ENCODE data around the gene AXL.
"Not testable (repeated sequence)": the region's sequence is repeated elsewhere in the genome, so short reads cannot be mapped to it uniquely, and the experiment has no call there.

The AXL gene

GRCh38 chr19:41218615-41219507 lies at the start of gene AXL:
Gene AXL, plus strand, starts transcription at chr19:41219223. Its CDS starts 170 bp downstream, at chr19:41219393.
- no peaks in the 10 kb centered on the region for H3K36me3 ChIP-seq (ENCODE audit: control insufficient read depth in 2 of 2, insufficient read depth in 2 of 2, low read length in 2 of 2)
- H3K27ac ChIP-seq (ENCODE audit: low read depth in 2 of 2, low read length in 2 of 2): peak within 1 kb of the TSS; percentile 74 to 80
- peak within 1 kb of the TSS; percentile 70 to 71 for H3K9ac ChIP-seq (ENCODE audit: low read depth in 1 of 2, low read length in 2 of 2)
- peak within 1 kb of the TSS; percentile 60 to 67 for H3K4me3 ChIP-seq (ENCODE audit: low read length in 2 of 2)
- peaks cover 2 to 18% of the 10 kb centered on the region in 2 donors for H3K27me3 ChIP-seq (ENCODE audit: control insufficient read depth in 2 of 2, insufficient read depth in 2 of 2, low read length in 2 of 2)
- no peaks in the 10 kb centered on the region for H3K9me3 ChIP-seq (ENCODE audit: control insufficient read depth in 2 of 2, low read length in 2 of 2)
- peaks cover 4 to 6% of the 10 kb centered on the region in 2 donors for H3K4me1 ChIP-seq (ENCODE audit: control insufficient read depth in 2 of 2, insufficient read depth in 2 of 2, low read length in 2 of 2)

GRCh38 chr19:41172297-41173164 lies 46.5 kb upstream of the AXL start:
- Histone ChIP-seq H3K27me3 (ENCODE audit: control insufficient read depth in 2 of 2, insufficient read depth in 2 of 2, low read length in 2 of 2) (no peaks in the 10 kb centered on the region), H3K9ac (ENCODE audit: low read depth in 1 of 2, low read length in 2 of 2) (peak overlapping the region in 1 of 2 donors; percentile 59), H3K27ac (ENCODE audit: low read depth in 2 of 2, low read length in 2 of 2) (peak overlapping the region; percentile 59 to 77), H3K4me1 (ENCODE audit: control insufficient read depth in 2 of 2, insufficient read depth in 2 of 2, low read length in 2 of 2) (peaks cover 20 to 28% of the 10 kb centered on the region in 2 donors), H3K4me3 (ENCODE audit: low read length in 2 of 2) (peak overlapping the region; percentile 0 to 54), H3K36me3 (ENCODE audit: control insufficient read depth in 2 of 2, insufficient read depth in 2 of 2, low read length in 2 of 2) (no peaks in the 10 kb centered on the region), H3K9me3 (ENCODE audit: control insufficient read depth in 2 of 2, low read length in 2 of 2) (no peaks in the 10 kb centered on the region)

DNA sequence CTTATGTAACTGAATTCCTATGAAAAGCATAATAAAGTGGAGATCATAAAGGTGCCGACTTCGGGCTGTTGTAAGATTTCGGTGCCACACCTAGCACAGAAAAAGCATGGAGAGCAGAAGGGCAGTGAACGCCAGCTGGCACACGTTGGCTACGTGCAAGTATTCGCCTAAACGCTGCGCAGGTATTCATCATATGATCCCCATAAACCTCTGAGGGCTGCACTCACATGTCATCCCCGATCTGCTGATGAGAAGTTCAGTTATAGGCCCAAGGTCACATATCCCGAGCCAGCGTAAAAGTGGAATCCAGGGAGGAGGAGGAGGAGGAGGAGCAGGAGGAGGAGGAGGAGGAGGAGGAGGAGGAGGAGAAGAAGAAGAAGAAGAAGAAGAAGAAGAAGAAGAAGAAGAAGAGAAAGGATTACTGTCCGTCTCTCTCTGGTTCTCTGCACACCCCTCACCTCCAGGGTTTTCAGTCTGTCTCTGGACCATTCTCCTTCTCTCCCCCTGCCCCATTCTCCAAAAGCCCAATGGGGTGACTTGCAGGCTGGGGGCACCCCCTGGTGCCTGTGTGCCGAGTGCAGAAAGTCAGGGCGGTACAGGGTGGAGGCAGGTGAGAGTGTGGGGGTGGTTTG lies 44.6 kb upstream of the AXL start:
- Histone ChIP-seq H3K36me3 (ENCODE audit: control insufficient read depth in 2 of 2, insufficient read depth in 2 of 2, low read length in 2 of 2) (no peaks in the 10 kb centered on the region), H3K4me3 (ENCODE audit: low read length in 2 of 2) (peak overlapping the region in 1 of 2 donors; percentile 49), H3K27me3 (ENCODE audit: control insufficient read depth in 2 of 2, insufficient read depth in 2 of 2, low read length in 2 of 2) (no peaks in the 10 kb centered on the region), H3K9me3 (ENCODE audit: control insufficient read depth in 2 of 2, low read length in 2 of 2) (no peaks in the 10 kb centered on the region), H3K4me1 (ENCODE audit: control insufficient read depth in 2 of 2, insufficient read depth in 2 of 2, low read length in 2 of 2) (peaks cover 19 to 25% of the 10 kb centered on the region in 2 donors), H3K9ac (ENCODE audit: low read depth in 1 of 2, low read length in 2 of 2) (peak overlapping the region in 1 of 2 donors; percentile 24), H3K27ac (ENCODE audit: low read depth in 2 of 2, low read length in 2 of 2) (peak overlapping the region; percentile 26 to 69)

GRCh38 chr19:41175801-41176777 lies 42.9 kb upstream of the AXL start:
- Histone ChIP-seq H3K9ac (ENCODE audit: low read depth in 1 of 2, low read length in 2 of 2) (peak overlapping the region; percentile 17 to 19), H3K36me3 (ENCODE audit: control insufficient read depth in 2 of 2, insufficient read depth in 2 of 2, low read length in 2 of 2) (no peaks in the 10 kb centered on the region), H3K9me3 (ENCODE audit: control insufficient read depth in 2 of 2, low read length in 2 of 2) (no peaks in the 10 kb centered on the region), H3K27me3 (ENCODE audit: control insufficient read depth in 2 of 2, insufficient read depth in 2 of 2, low read length in 2 of 2) (no peaks in the 10 kb centered on the region), H3K4me3 (ENCODE audit: low read length in 2 of 2) (peak overlapping the region; percentile 37 to 66), H3K27ac (ENCODE audit: low read depth in 2 of 2, low read length in 2 of 2) (peak overlapping the region; percentile 76 to 87), H3K4me1 (ENCODE audit: control insufficient read depth in 2 of 2, insufficient read depth in 2 of 2, low read length in 2 of 2) (peaks cover 19 to 25% of the 10 kb centered on the region in 2 donors)

GRCh38 chr19:41180173-41180572 lies 38.9 kb upstream of the AXL start:
- H3K36me3 ChIP-seq (ENCODE audit: control insufficient read depth in 2 of 2, insufficient read depth in 2 of 2, low read length in 2 of 2); H3K4me1 ChIP-seq (ENCODE audit: control insufficient read depth in 2 of 2, insufficient read depth in 2 of 2, low read length in 2 of 2); H3K27ac ChIP-seq (ENCODE audit: low read depth in 2 of 2, low read length in 2 of 2); H3K9me3 ChIP-seq (ENCODE audit: control insufficient read depth in 2 of 2, low read length in 2 of 2); H3K27me3 ChIP-seq (ENCODE audit: control insufficient read depth in 2 of 2, insufficient read depth in 2 of 2, low read length in 2 of 2); H3K4me3 ChIP-seq (ENCODE audit: low read length in 2 of 2); H3K9ac ChIP-seq (ENCODE audit: low read depth in 1 of 2, low read length in 2 of 2): not testable (repeated sequence)

DNA sequence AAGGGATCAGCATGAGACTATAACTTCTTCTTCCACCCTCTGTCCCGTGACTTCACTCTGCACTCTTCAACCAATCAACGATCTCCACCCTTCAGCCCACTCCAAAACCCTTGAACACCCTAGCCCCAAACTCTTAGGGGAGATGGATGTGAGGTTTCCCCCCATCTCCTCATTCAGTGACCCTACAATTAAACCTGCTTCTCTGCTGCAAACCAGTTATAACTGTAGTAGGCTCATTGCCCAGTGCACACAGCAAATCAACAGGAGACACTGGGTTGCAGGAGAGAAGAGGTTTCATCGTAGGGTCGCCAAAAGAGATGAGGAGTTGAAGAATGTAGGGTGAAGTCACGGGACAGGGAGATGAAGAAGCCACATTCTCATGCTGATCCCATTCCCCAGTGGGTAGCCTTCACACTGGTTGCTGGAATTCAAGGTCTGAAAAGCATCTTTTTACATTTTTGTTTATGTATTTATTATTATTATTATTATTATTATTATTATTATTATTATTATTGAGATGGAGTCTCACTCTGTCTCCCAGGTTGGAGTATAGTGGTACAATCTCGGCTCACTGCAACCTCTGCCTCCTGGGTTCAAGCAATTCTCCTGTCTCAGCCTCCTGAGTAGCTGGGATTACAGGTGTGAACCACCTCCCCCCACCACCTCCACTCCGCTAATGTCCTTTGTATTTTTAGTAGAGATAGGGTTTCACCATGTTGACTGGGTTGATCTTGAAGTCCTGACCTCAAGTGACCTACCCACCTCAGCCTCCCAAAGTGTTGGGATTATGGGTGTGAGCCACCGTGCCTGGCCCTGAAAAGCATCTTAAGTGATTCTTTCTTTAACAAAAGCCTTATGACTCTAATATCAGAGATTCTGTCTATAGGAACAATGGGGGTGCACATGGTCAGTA lies 31.8 kb upstream of the AXL start:
- H3K36me3 ChIP-seq (ENCODE audit: control insufficient read depth in 2 of 2, insufficient read depth in 2 of 2, low read length in 2 of 2): no peaks in the 10 kb centered on the region
- no peak overlapping the region for H3K4me3 ChIP-seq (ENCODE audit: low read length in 2 of 2)
- no peak overlapping the region for H3K9ac ChIP-seq (ENCODE audit: low read depth in 1 of 2, low read length in 2 of 2)
- peaks cover 0 to 4% of the 10 kb centered on the region in 2 donors for H3K27me3 ChIP-seq (ENCODE audit: control insufficient read depth in 2 of 2, insufficient read depth in 2 of 2, low read length in 2 of 2)
- H3K4me1 ChIP-seq (ENCODE audit: control insufficient read depth in 2 of 2, insufficient read depth in 2 of 2, low read length in 2 of 2): peaks cover 1 to 2% of the 10 kb centered on the region in 2 donors
- no peak overlapping the region for H3K27ac ChIP-seq (ENCODE audit: low read depth in 2 of 2, low read length in 2 of 2)
- no peaks in the 10 kb centered on the region for H3K9me3 ChIP-seq (ENCODE audit: control insufficient read depth in 2 of 2, low read length in 2 of 2)

DNA sequence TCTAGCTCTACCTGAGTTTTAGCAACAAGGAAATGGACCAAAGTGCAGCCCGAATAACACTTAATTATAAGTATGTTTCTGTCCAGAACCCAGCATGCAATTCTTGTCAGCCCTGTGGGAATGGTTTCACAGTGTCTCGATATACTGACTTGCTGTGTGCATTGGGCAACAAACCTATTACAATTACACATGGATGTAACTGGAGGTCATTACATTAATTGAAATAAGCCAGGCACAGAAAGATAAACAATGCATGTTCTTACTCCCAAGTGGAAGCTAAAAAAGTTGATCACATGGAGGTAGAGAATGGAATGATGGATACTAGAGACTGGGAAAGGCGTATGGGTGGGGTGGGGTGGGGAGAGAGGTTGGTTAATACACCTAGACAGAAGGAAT lies 31.1 kb upstream of the AXL start:
- Histone ChIP-seq H3K9me3 (ENCODE audit: control insufficient read depth in 2 of 2, low read length in 2 of 2) (no peaks in the 10 kb centered on the region), H3K27ac (ENCODE audit: low read depth in 2 of 2, low read length in 2 of 2) (no peak overlapping the region), H3K4me3 (ENCODE audit: low read length in 2 of 2) (no peak overlapping the region), H3K27me3 (ENCODE audit: control insufficient read depth in 2 of 2, insufficient read depth in 2 of 2, low read length in 2 of 2) (peaks cover 0 to 6% of the 10 kb centered on the region in 2 donors), H3K4me1 (ENCODE audit: control insufficient read depth in 2 of 2, insufficient read depth in 2 of 2, low read length in 2 of 2) (peaks cover 7 to 8% of the 10 kb centered on the region in 2 donors), H3K36me3 (ENCODE audit: control insufficient read depth in 2 of 2, insufficient read depth in 2 of 2, low read length in 2 of 2) (no peaks in the 10 kb centered on the region), H3K9ac (ENCODE audit: low read depth in 1 of 2, low read length in 2 of 2) (no peak overlapping the region)

- Histone ChIP-seq H3K27me3 (ENCODE audit: control insufficient read depth in 2 of 2, insufficient read depth in 2 of 2, low read length in 2 of 2) (peaks cover 0 to 6% of the 10 kb centered on the region in 2 donors), H3K27ac (ENCODE audit: low read depth in 2 of 2, low read length in 2 of 2) (no peak overlapping the region), H3K9ac (ENCODE audit: low read depth in 1 of 2, low read length in 2 of 2) (no peak overlapping the region), H3K9me3 (ENCODE audit: control insufficient read depth in 2 of 2, low read length in 2 of 2) (no peaks in the 10 kb centered on the region), H3K4me3 (ENCODE audit: low read length in 2 of 2) (no peak overlapping the region), H3K4me1 (ENCODE audit: control insufficient read depth in 2 of 2, insufficient read depth in 2 of 2, low read length in 2 of 2) (peaks cover 11 to 17% of the 10 kb centered on the region in 2 donors), H3K36me3 (ENCODE audit: control insufficient read depth in 2 of 2, insufficient read depth in 2 of 2, low read length in 2 of 2) (peaks cover 0 to 2% of the 10 kb centered on the region in 2 donors)
Observed at GRCh38 chr19:41189425-41190065, 29.5 kb upstream of the AXL start.

Data from mucosa of rectum (tissue), 2 donors.